Mesendoderm (in vitro differentiated cells): ENCODE data around the gene WDR48.

ENCODE experiments used
- DNase-seq: peaks from one replicate; pipeline ENCODE4 v3.0.0; 2013
- H2AK5ac ChIP-seq: 2 replicates; pipeline ENCODE4 v1.6.1; 2013; ENCODE audit warnings: low read length, inconsistent platforms
- H2BK120ac ChIP-seq: 2 replicates; pipeline ENCODE4 v1.6.1; 2013; ENCODE audit warnings: low read depth, mild to moderate bottlenecking, low read length, moderate library complexity, mixed read lengths
- H2BK15ac ChIP-seq: replicated peaks from 2 replicates; pipeline ENCODE4 v1.6.1; 2013; ENCODE audit warnings: low read depth, mild to moderate bottlenecking, moderate library complexity
- H2BK5ac ChIP-seq: 2 replicates; pipeline ENCODE4 v1.6.1; 2013; ENCODE audit warnings: low read length, inconsistent platforms
- H3K18ac ChIP-seq: 2 replicates; pipeline ENCODE4 v1.6.1; 2013; ENCODE audit warnings: mild to moderate bottlenecking, low read length, mixed read lengths
- H3K23ac ChIP-seq: one replicate; pipeline ENCODE4 v1.6.1; 2013; ENCODE audit warnings: low read length
- H3K27ac ChIP-seq: 2 replicates; pipeline ENCODE4 v1.5.1; 2013; ENCODE audit warnings: low read depth, mild to moderate bottlenecking, inconsistent platforms, low read length, moderate library complexity
- H3K27me3 ChIP-seq: 2 replicates; pipeline ENCODE4 v1.6.1; 2013; ENCODE audit warnings: low read length, control low read depth, mild to moderate bottlenecking, inconsistent platforms; ENCODE audit not compliant: insufficient read depth, poor library complexity
- H3K36me3 ChIP-seq: 2 replicates; pipeline ENCODE4 v1.6.1; 2013; ENCODE audit warnings: low read length, inconsistent platforms; ENCODE audit not compliant: control insufficient read depth, insufficient read depth
- H3K4ac ChIP-seq: one replicate; pipeline ENCODE4 v1.6.1; 2013; ENCODE audit warnings: low read depth, mild to moderate bottlenecking, low read length, moderate library complexity
- H3K4me1 ChIP-seq: 2 replicates; pipeline ENCODE4 v1.6.1; 2013; ENCODE audit warnings: low read depth, low read length, inconsistent platforms; ENCODE audit not compliant: control insufficient read depth
- H3K4me2 ChIP-seq: 2 replicates; pipeline ENCODE4 v1.6.1; 2013; ENCODE audit warnings: low read length
- H3K4me3 ChIP-seq: 2 replicates; pipeline ENCODE4 v1.5.1; 2013; ENCODE audit warnings: mild to moderate bottlenecking, low read length
- H3K56ac ChIP-seq: one replicate; pipeline ENCODE4 v1.6.1; 2013; ENCODE audit warnings: low read length
- H3K79me1 ChIP-seq: 2 replicates; pipeline ENCODE4 v1.6.1; 2013; ENCODE audit warnings: low read length, inconsistent platforms
- H3K79me2 ChIP-seq: 2 replicates; pipeline ENCODE4 v1.6.1; 2013; ENCODE audit warnings: mild to moderate bottlenecking, low read length; ENCODE audit not compliant: control insufficient read depth, insufficient read depth
- H3K9ac ChIP-seq: 2 replicates; pipeline ENCODE4 v1.6.1; 2013; ENCODE audit warnings: low read length, inconsistent platforms
- H4K5ac ChIP-seq: one replicate; pipeline ENCODE4 v1.6.1; 2013; ENCODE audit warnings: low read length
- H4K8ac ChIP-seq: one replicate; pipeline ENCODE4 v1.6.1; 2013; ENCODE audit warnings: low read depth, mild to moderate bottlenecking, control low read depth, low read length, moderate library complexity
- WGBS: extraction: QIAGEN DNeasy Blood & Tissue Kit; methylation state at CpG from one replicate; pipeline ENCODE4 v1.1.7; 2013; ENCODE audit warnings: low lambda C conversion rate, missing lambda C conversion rate; ENCODE audit not compliant: insufficient coverage; ENCODE audit errors: extremely low coverage; 5-methylcytosine and 5-hydroxymethylcytosine counted together

Gene WDR48

GRCh38 chr3:39130693-39131265 lies 79.0 kb downstream of the WDR48 start:
- Histone ChIP-seq H3K27ac (no peak overlapping the region), H3K9ac (no peak overlapping the region), H3K56ac (no peak overlapping the region), H3K23ac (no peak overlapping the region), H3K4me1 (peaks cover 5% of the 10 kb centered on the region), H3K27me3 (no peaks in the 10 kb centered on the region), H2AK5ac (no peak overlapping the region), H4K8ac (no peak overlapping the region), H2BK15ac (no peak overlapping the region), H3K36me3 (no peaks in the 10 kb centered on the region), H3K4me3 (no peak overlapping the region), H3K79me2 (no peaks in the 10 kb centered on the region), H3K18ac (no peak overlapping the region), H3K4me2 (no peak overlapping the region), H3K79me1 (no peaks in the 10 kb centered on the region), H4K5ac (no peak overlapping the region), H3K4ac (no peak overlapping the region), H2BK120ac (no peak overlapping the region), H2BK5ac (no peak overlapping the region)
- no CpG with 5 or more reads among the region's 3 CpGs for WGBS
- DNase-seq = no peak

DNA sequence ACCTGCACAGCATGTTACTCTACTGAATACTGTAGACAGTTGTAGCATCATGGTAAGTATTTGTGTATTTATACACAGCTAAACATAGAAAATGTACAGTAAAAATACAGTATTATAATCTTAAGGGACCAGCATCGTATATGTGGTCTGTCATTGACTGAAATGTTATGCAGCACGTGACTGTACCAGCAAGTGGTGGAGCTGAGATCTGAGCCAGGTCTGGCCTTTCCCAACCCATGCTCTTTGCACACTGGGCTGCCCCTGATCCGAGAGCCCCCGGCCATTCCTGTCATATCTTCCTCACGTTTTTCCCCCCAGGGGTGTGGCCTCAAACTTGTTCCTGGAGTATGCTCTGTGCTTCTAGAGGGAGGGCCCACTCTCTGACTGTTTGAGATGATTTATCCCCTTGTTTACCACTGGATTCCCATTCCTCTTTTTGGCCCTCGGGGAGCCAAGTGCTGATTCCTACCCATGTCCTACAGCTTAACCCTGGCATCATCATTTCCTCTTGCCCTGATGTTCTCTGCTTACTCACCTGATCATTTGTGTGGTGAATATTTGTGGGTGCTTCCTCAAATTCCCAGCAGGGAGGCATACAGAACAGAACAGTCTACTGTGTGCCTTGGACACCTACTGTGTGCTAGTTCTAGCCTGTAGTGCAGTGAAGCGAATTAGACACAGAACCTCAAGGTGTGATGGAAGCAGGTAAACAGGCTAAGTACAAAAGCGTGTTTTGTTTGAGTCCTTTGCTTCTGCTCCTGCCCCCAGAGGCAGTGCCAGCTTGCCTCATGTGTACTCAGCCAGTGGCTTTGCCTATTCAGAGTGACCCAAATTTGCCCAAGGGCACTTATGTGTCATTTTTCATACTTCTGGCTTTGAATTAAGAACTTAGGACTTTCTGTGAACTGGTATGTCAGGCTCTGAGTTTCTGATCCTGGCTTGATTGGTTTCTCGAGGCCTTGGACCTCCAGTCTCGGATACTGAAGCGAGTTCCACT lies 80.6 kb downstream of the WDR48 start:
- Histone ChIP-seq H2BK15ac (no peak overlapping the region), H3K56ac (no peak overlapping the region), H3K4ac (no peak overlapping the region), H3K27me3 (no peaks in the 10 kb centered on the region), H2AK5ac (no peak overlapping the region), H2BK5ac (no peak overlapping the region), H3K4me2 (no peak overlapping the region), H3K27ac (no peak overlapping the region), H3K36me3 (no peaks in the 10 kb centered on the region), H3K79me1 (no peaks in the 10 kb centered on the region), H3K23ac (no peak overlapping the region), H4K8ac (no peak overlapping the region), H3K79me2 (no peaks in the 10 kb centered on the region), H3K4me1 (peaks cover 5% of the 10 kb centered on the region), H3K9ac (no peak overlapping the region), H4K5ac (no peak overlapping the region), H3K4me3 (no peak overlapping the region), H2BK120ac (no peak overlapping the region), H3K18ac (no peak overlapping the region)
- no peak for DNase-seq
- WGBS = no CpG with 5 or more reads among the region's 11 CpGs

DNA sequence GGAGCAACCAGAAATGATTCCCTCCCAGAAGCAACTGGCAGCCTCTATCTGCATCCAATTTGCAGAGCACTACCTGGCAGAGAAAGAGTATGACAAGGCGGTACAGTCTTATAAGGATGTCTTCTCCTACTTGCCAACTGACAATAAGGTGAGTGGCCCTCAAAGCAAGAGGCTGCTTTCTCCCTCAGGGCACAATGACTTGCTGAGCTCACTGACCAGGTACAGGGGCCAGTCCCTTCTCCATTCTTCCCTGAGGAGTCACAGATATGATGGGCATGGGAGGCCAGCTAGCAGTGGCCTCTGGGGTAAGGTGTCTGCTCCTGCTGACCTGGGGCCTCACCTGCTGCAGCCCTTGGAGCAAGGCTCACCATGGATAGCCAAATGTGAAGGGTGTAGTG lies 81.3 kb downstream of the WDR48 start:
- no peak overlapping the region for H3K56ac ChIP-seq
- H2BK120ac ChIP-seq = no peak overlapping the region
- no peaks in the 10 kb centered on the region for H3K27me3 ChIP-seq
- H3K23ac ChIP-seq = no peak overlapping the region
- H3K9ac ChIP-seq = no peak overlapping the region
- H3K79me1 ChIP-seq = no peaks in the 10 kb centered on the region
- H2BK15ac ChIP-seq = no peak overlapping the region
- H2AK5ac ChIP-seq = no peak overlapping the region
- H3K4ac ChIP-seq = no peak overlapping the region
- no peak overlapping the region for H3K4me2 ChIP-seq
- no peak overlapping the region for H4K8ac ChIP-seq
- WGBS = no CpG with 5 or more reads among the region's 1 CpG
- H3K4me1 ChIP-seq = peaks cover 5% of the 10 kb centered on the region
- no peak overlapping the region for H3K18ac ChIP-seq
- H3K36me3 ChIP-seq = no peaks in the 10 kb centered on the region
- H3K4me3 ChIP-seq = no peak overlapping the region
- no peak for DNase-seq
- H3K79me2 ChIP-seq = no peaks in the 10 kb centered on the region
- H4K5ac ChIP-seq = no peak overlapping the region
- no peak overlapping the region for H2BK5ac ChIP-seq
- H3K27ac ChIP-seq = no peak overlapping the region

- H3K79me1 ChIP-seq = no peaks in the 10 kb centered on the region
- H4K5ac ChIP-seq = no peak overlapping the region
- H3K79me2 ChIP-seq = no peaks in the 10 kb centered on the region
- H3K4me2 ChIP-seq = no peak overlapping the region
- no peak overlapping the region for H3K4ac ChIP-seq
- H2BK15ac ChIP-seq = no peak overlapping the region
- DNase-seq = no peak
- no peak overlapping the region for H4K8ac ChIP-seq
- no peaks in the 10 kb centered on the region for H3K27me3 ChIP-seq
- H3K9ac ChIP-seq = no peak overlapping the region
- no CpG with 5 or more reads among the region's 6 CpGs for WGBS
- H2BK5ac ChIP-seq = no peak overlapping the region
- H3K4me1 ChIP-seq = peaks cover 5% of the 10 kb centered on the region
- H3K4me3 ChIP-seq = no peak overlapping the region
- H3K27ac ChIP-seq = no peak overlapping the region
- no peak overlapping the region for H2BK120ac ChIP-seq
- no peak overlapping the region for H3K23ac ChIP-seq
- H3K36me3 ChIP-seq = no peaks in the 10 kb centered on the region
- no peak overlapping the region for H2AK5ac ChIP-seq
- no peak overlapping the region for H3K18ac ChIP-seq
- H3K56ac ChIP-seq = no peak overlapping the region
Observed at GRCh38 chr3:39133822-39134221, 82.0 kb downstream of the WDR48 start.

GRCh38 chr3:39134305-39134704 lies 82.5 kb downstream of the WDR48 start:
- WGBS = no CpG with 5 or more reads among the region's 7 CpGs

More at GRCh38 chr3:39134305-39134704, 82.5 kb downstream of the WDR48 start:
- H3K18ac ChIP-seq = no peak overlapping the region
- no peak overlapping the region for H3K56ac ChIP-seq
- no peak overlapping the region for H3K27ac ChIP-seq
- peaks cover 5% of the 10 kb centered on the region for H3K4me1 ChIP-seq
- no peaks in the 10 kb centered on the region for H3K36me3 ChIP-seq
- no peak for DNase-seq
- no peak overlapping the region for H3K9ac ChIP-seq
- H3K4me3 ChIP-seq = no peak overlapping the region
- no peak overlapping the region for H3K4me2 ChIP-seq
- no peaks in the 10 kb centered on the region for H3K79me2 ChIP-seq
- no peak overlapping the region for H2BK5ac ChIP-seq
- no peak overlapping the region for H3K4ac ChIP-seq
- no peak overlapping the region for H3K23ac ChIP-seq
- H2AK5ac ChIP-seq = no peak overlapping the region
- no peak overlapping the region for H4K5ac ChIP-seq
- no peak overlapping the region for H2BK120ac ChIP-seq
- no peaks in the 10 kb centered on the region for H3K27me3 ChIP-seq
- no peaks in the 10 kb centered on the region for H3K79me1 ChIP-seq
- H2BK15ac ChIP-seq = no peak overlapping the region
- no peak overlapping the region for H4K8ac ChIP-seq
